GM19240 (cell line): ENCODE results near the gene PXYLP1.
A peak's percentile ranks its signal among the peaks of the same experiment; 100 is the strongest.
"Not testable (repeated sequence)": the region's sequence is repeated elsewhere in the genome, so short reads cannot be mapped to it uniquely, and the experiment has no call there.

Experiments used
- DNase-seq: peaks from one replicate; pipeline ENCODE4 v3.0.0; 2011; ENCODE audit warnings: low spot score; ENCODE audit not compliant: insufficient read length

The PXYLP1 gene

GRCh38 chr3:141231101-141231951, at the start of gene PXYLP1:
Gene PXYLP1, plus strand, starts transcription at chr3:141231825. Its CDS starts 28,351 bp downstream, at chr3:141260176.
- peak; percentile 83 for DNase-seq

- DNase-seq, result no peak
These were observed 48.0 kb upstream of the PXYLP1 start for GRCh38 chr3:141183606-141184005.

- DNase-seq, result no peak
These were observed 47.2 kb upstream of the PXYLP1 start for GRCh38 chr3:141184430-141184829.

GRCh38 chr3:141191097-141191749, 40.4 kb upstream of the PXYLP1 start:
- DNase-seq, result no peak

- DNase-seq, result peak; percentile 60
These were observed 39.3 kb upstream of the PXYLP1 start for GRCh38 chr3:141192345-141192744.

GRCh38 chr3:141193066-141193830, 38.4 kb upstream of the PXYLP1 start:
- DNase-seq, result no peak

- DNase-seq, result no peak
These were observed 30.5 kb upstream of the PXYLP1 start for GRCh38 chr3:141201122-141201521.

GRCh38 chr3:141202682-141203081, 28.9 kb upstream of the PXYLP1 start:
- DNase-seq, result no peak

GRCh38 chr3:141203866-141204265, 27.8 kb upstream of the PXYLP1 start:
- DNase-seq, result no peak

GRCh38 chr3:141204343-141204742, 27.3 kb upstream of the PXYLP1 start:
- no peak for DNase-seq

GRCh38 chr3:141211306-141211705, 20.3 kb upstream of the PXYLP1 start:
- DNase-seq, result not testable (repeated sequence)

GRCh38 chr3:141212101-141212500, 19.5 kb upstream of the PXYLP1 start:
- DNase-seq, result no peak

GRCh38 chr3:141212555-141212954, 19.1 kb upstream of the PXYLP1 start:
- no peak for DNase-seq

GRCh38 chr3:141216975-141217374, 14.7 kb upstream of the PXYLP1 start:
- DNase-seq, result no peak

- DNase-seq, result no peak
These were observed 14.2 kb upstream of the PXYLP1 start for GRCh38 chr3:141217389-141217788.

- no peak for DNase-seq
These were observed 13.3 kb upstream of the PXYLP1 start for GRCh38 chr3:141218162-141218835.

GRCh38 chr3:141218926-141219325, 12.7 kb upstream of the PXYLP1 start:
- DNase-seq, result no peak

GRCh38 chr3:141223673-141224166, 7.9 kb upstream of the PXYLP1 start:
- no peak for DNase-seq

- no peak for DNase-seq
These were observed 5.7 kb upstream of the PXYLP1 start for GRCh38 chr3:141225939-141226338.

GRCh38 chr3:141227216-141227615, 4.4 kb upstream of the PXYLP1 start:
- DNase-seq, result no peak

- no peak for DNase-seq
These were observed 3.9 kb upstream of the PXYLP1 start for GRCh38 chr3:141227752-141228151.
